Caco-2 (cell line): Measurements from ENCODE around the gene SHLD2. TPM values are rescaled to one million over a fixed set of nuclear protein-coding genes. Genes with fewer than 3 reads are reported as not detected.
"Not testable (repeated sequence)": the region's sequence is repeated elsewhere in the genome, so short reads cannot be mapped to it uniquely, and the experiment has no call there.

ENCODE experiments used
- BruUV-seq: library from RNA; stranded (reverse); fragments of 400-500 nt; replicated peaks from 2 replicates; lab custom pipeline; 2021; lab: Mats Ljungman, UMichigan
- CTCF ChIA-PET: fragments of 300-600 bp; sonication (Branson Sonifier 250); formaldehyde crosslinking; loops from one replicate; lab custom pipeline; 2022; ENCODE audit warnings: antibody characterized with exemption; lab: Charles Lee
- POLR2A ChIA-PET: fragments of 300-600 bp; sonication (Branson Sonifier 250); formaldehyde crosslinking; loops from one replicate; lab custom pipeline; 2022; ENCODE audit warnings: antibody characterized with exemption; lab: Charles Lee
- DNase-seq, 2 experiments: peaks; one replicate each; pipeline versions ENCODE4 v3.0.0 to v3.0.0-alpha.2; 2020 to 2022
- H3K27me3 ChIP-seq: replicated peaks from 2 replicates; pipeline ENCODE4 v1.6.0; 2011; ENCODE audit warnings: low read length; ENCODE audit not compliant: control insufficient read depth, insufficient read depth
- H3K36me3 ChIP-seq: 2 replicates; pipeline ENCODE4 v1.5.1; 2011; ENCODE audit warnings: low read length; ENCODE audit not compliant: control insufficient read depth, insufficient read depth
- H3K4me1 ChIP-seq: fragments of 250-450 bp; sonication (Bioruptor Pico); 2 replicates; pipeline ENCODE4 v1.5.1; 2020; ENCODE audit warnings: mild to moderate bottlenecking
- H3K4me3 ChIP-seq: 2 replicates; pipeline ENCODE4 v1.5.1; 2011; ENCODE audit warnings: low read depth, mild to moderate bottlenecking, control low read depth, low read length
- H3K9me3 ChIP-seq: fragments of 250-450 bp; sonication (Bioruptor Pico); 2 replicates; pipeline ENCODE4 v1.5.1; 2020; ENCODE audit warnings: mild to moderate bottlenecking, moderate library complexity
- H3K27ac Mint-ChIP-seq: one replicate; pipeline ENCODE4 v1.8.0; 2022; ENCODE audit warnings: mixed read lengths; ENCODE audit not compliant: unreplicated experiment
- H3K27me3 Mint-ChIP-seq: one replicate; pipeline ENCODE4 v1.8.0; 2022; ENCODE audit warnings: mixed read lengths; ENCODE audit not compliant: insufficient read depth, unreplicated experiment
- H3K36me3 Mint-ChIP-seq: one replicate; pipeline ENCODE4 v1.8.0; 2022; ENCODE audit warnings: mild to moderate bottlenecking, mixed read lengths; ENCODE audit not compliant: insufficient read depth, unreplicated experiment
- H3K4me1 Mint-ChIP-seq: one replicate; pipeline ENCODE4 v1.8.0; 2022; ENCODE audit warnings: low read depth, mixed read lengths; ENCODE audit not compliant: unreplicated experiment
- H3K4me3 Mint-ChIP-seq: one replicate; pipeline ENCODE4 v1.8.0; 2022; ENCODE audit warnings: mild to moderate bottlenecking, moderate library complexity, mixed read lengths; ENCODE audit not compliant: unreplicated experiment
- H3K9me3 Mint-ChIP-seq: one replicate; pipeline ENCODE4 v1.8.0; 2022; ENCODE audit warnings: mixed read lengths; ENCODE audit not compliant: unreplicated experiment
- intact Hi-C: fragments of 100-400 bp; cut with micrococcal nuclease; formaldehyde crosslinking; loops from one replicate; pipeline ENCODE4 v1.10.0; 2022; ENCODE audit not compliant: unreplicated experiment
- total RNA-seq: library from RNA; stranded (reverse); gene quantifications from 2 replicates; pipeline ENCODE4 v1.2.3, GENCODE V29; 2022
- TF ChIP-seq, protein P1 (sequence below), 2 experiments: fragments of 200-600 bp in 1 of 2; IDR thresholded peaks; 1 replicate in 1 of 2; 2 replicates in 1 of 2; pipeline versions ENCODE4 v1.5.1 to v1.8.0; 2011 to 2022; ENCODE audit warnings: antibody characterized with exemption in 1 of 2, control low read depth in 1 of 2, inconsistent platforms in 1 of 2, low read depth in 1 of 2, low read length in 1 of 2, mild to moderate bottlenecking in 1 of 2, moderate library complexity in 1 of 2; ENCODE audit not compliant: insufficient read depth in 1 of 2, severe bottlenecking in 1 of 2, unreplicated experiment in 1 of 2

Gene SHLD2
- total RNA-seq, 1 experiment from 2014 or later = 51.0 TPM

GRCh38 chr10:87082219-87082618, 12.8 kb upstream of the SHLD2 start:
- BruUV-seq, H3K27me3 ChIP-seq, CTCF ChIA-PET, H3K4me3 ChIP-seq, H3K27me3 Mint-ChIP-seq, H3K9me3 ChIP-seq, H3K36me3 ChIP-seq, intact Hi-C loops, H3K9me3 Mint-ChIP-seq, DNase-seq: not testable (repeated sequence)
- POLR2A ChIA-PET = interaction anchor here (0.7 kb wide), 1 partner anchor 9 kb away, joined by 10 read pairs; no protein-coding TSS in a partner anchor
- H3K27ac Mint-ChIP-seq = peak overlapping the region; percentile 89
- H3K36me3 Mint-ChIP-seq = peaks cover 73% of the 10 kb centered on the region
- peak overlapping the region; percentile 55 for H3K4me3 Mint-ChIP-seq
- peaks cover 13% of the 10 kb centered on the region; the same call in 1 of the 2 replicates for H3K4me1 ChIP-seq
- H3K4me1 Mint-ChIP-seq = peaks cover 20% of the 10 kb centered on the region

DNA sequence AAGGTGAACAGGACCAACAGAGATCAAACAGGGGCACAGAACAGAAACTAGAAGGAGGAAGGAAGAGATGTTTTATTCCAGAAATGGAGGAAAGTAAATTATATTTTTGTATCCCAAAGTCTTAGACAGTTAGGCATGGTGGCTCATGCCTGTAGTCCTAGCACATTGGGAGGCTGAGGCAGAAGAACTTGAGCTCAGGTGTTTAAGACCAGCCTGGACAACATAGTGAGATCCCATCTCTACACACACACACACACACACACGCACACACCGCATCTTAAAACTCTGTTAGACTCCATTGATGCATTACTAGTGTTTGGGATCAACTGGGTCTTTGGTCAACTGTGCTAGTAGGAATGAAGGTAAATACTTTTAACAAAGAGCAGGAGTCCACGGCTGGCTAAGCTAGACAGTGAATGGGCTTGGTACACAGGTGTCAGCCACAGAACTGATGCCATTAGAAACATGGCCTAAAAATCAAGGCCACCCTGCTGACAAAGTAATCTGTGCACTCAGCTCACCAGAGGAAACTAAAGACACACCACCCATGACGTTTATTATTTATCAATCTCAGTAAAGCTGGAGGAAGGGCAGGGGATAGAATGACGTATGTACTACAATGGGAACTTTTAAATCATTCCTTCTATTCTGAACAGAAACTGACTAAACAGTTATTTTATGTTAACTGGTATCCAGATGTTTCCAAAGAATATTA, 11.3 kb upstream of the SHLD2 start:
- intact Hi-C loops, H3K27me3 Mint-ChIP-seq, POLR2A ChIA-PET, BruUV-seq, H3K27me3 ChIP-seq, H3K9me3 Mint-ChIP-seq, H3K9me3 ChIP-seq, H3K27ac Mint-ChIP-seq, H3K36me3 ChIP-seq, H3K4me3 Mint-ChIP-seq, H3K4me3 ChIP-seq, DNase-seq: not testable (repeated sequence)
- Mint-ChIP-seq H3K4me1 (peaks cover 20% of the 10 kb centered on the region), H3K36me3 (peaks cover 75% of the 10 kb centered on the region)
- CTCF ChIA-PET = interaction anchor here (0.6 kb wide), 1 partner anchor 145 kb away, joined by 6 read pairs; no protein-coding TSS in a partner anchor
- peaks cover 13% of the 10 kb centered on the region; the same call in 1 of the 2 replicates for H3K4me1 ChIP-seq

GRCh38 chr10:87084291-87084782, 10.7 kb upstream of the SHLD2 start:
- Mint-ChIP-seq H3K4me1 (peaks cover 20% of the 10 kb centered on the region), H3K36me3 (peaks cover 75% of the 10 kb centered on the region)
- H3K27me3 Mint-ChIP-seq, H3K9me3 Mint-ChIP-seq, H3K4me3 ChIP-seq, BruUV-seq, CTCF ChIA-PET, DNase-seq, H3K27ac Mint-ChIP-seq, H3K4me3 Mint-ChIP-seq, H3K9me3 ChIP-seq, intact Hi-C loops, H3K27me3 ChIP-seq, H3K36me3 ChIP-seq, POLR2A ChIA-PET: not testable (repeated sequence)
- peaks cover 15% of the 10 kb centered on the region; the same call in 1 of the 2 replicates for H3K4me1 ChIP-seq

DNA sequence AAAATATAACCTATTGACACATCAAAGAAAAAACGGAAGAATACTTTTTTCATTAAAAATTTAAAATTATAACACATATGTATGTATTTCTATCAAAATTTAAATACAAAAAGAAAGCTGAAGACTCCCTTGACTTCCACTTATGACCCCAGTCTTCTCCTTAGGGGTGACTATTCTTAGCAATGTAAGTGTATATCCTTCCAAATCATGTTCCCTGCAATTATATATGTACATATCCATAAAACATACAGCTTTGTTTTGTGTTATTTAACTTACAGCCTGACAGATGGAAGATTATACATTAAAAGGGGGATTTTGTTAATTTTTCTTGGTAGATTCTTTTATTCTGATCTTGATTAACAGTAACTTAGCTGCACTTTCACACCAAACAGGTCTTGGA, 9.5 kb upstream of the SHLD2 start:
- H3K9me3 Mint-ChIP-seq = no peaks in the 10 kb centered on the region
- BruUV-seq = no TSS peak
- no peak for DNase-seq
- H3K27ac Mint-ChIP-seq = no peak overlapping the region
- TF ChIP-seq, protein P1, sequence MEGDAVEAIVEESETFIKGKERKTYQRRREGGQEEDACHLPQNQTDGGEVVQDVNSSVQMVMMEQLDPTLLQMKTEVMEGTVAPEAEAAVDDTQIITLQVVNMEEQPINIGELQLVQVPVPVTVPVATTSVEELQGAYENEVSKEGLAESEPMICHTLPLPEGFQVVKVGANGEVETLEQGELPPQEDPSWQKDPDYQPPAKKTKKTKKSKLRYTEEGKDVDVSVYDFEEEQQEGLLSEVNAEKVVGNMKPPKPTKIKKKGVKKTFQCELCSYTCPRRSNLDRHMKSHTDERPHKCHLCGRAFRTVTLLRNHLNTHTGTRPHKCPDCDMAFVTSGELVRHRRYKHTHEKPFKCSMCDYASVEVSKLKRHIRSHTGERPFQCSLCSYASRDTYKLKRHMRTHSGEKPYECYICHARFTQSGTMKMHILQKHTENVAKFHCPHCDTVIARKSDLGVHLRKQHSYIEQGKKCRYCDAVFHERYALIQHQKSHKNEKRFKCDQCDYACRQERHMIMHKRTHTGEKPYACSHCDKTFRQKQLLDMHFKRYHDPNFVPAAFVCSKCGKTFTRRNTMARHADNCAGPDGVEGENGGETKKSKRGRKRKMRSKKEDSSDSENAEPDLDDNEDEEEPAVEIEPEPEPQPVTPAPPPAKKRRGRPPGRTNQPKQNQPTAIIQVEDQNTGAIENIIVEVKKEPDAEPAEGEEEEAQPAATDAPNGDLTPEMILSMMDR (IDR thresholded peaks at IDR 0.05; ENCODE audit: insufficient read depth in 1 of 2, low read depth in 1 of 2, low read length in 1 of 2, severe bottlenecking in 1 of 2, unreplicated experiment in 1 of 2) = no peak
- H3K27me3 ChIP-seq = no peaks in the 10 kb centered on the region
- H3K4me3 ChIP-seq = no peak overlapping the region
- H3K4me1 Mint-ChIP-seq = peaks cover 24% of the 10 kb centered on the region
- peaks cover 24% of the 10 kb centered on the region for H3K4me1 ChIP-seq
- POLR2A ChIA-PET = no interaction called here
- CTCF ChIA-PET = no interaction called here
- no peaks in the 10 kb centered on the region for H3K27me3 Mint-ChIP-seq
- H3K4me3 Mint-ChIP-seq = no peak overlapping the region
- H3K36me3 ChIP-seq = no peaks in the 10 kb centered on the region; the same call in 1 of the 2 replicates
- H3K9me3 ChIP-seq = no peaks in the 10 kb centered on the region
- H3K36me3 Mint-ChIP-seq = peaks cover 79% of the 10 kb centered on the region
- intact Hi-C loops = no loop called here
